Erythroblast (primary cell): ENCODE results near the gene NPTX1.

Experiments used
- DNase-seq, 2 experiments: peaks; one replicate each; lab custom pipeline; 2025; lab: John Stamatoyannopoulos, UW
- GATA1 ChIP-seq: IDR thresholded peaks from 2 replicates; pipeline ENCODE4 v1.6.1; 2011; ENCODE audit warnings: low read depth, mild to moderate bottlenecking, control low read depth, low read length, moderate library complexity
- POLR2A ChIP-seq: IDR thresholded peaks from 2 replicates; pipeline ENCODE4 v1.6.1; 2011; ENCODE audit warnings: mild to moderate bottlenecking, low read length

NPTX1 gene

GRCh38 chr17:80454557-80455335 is 21.7 kb downstream of the NPTX1 start:
- TF ChIP-seq GATA1 (no peak), POLR2A (peak; percentile 97)
- DNase-seq: peak; percentile 97

- no peak for DNase-seq
- no peak for TF ChIP-seq GATA1
Measured at GRCh38 chr17:80453998-80454556, 22.3 kb downstream of the NPTX1 start.

GRCh38 chr17:80453126-80453997 is 23.0 kb downstream of the NPTX1 start:
- DNase-seq: no peak

GRCh38 chr17:80452173-80452915 is 24.1 kb downstream of the NPTX1 start:
- no peak for DNase-seq
- TF ChIP-seq POLR2A (no peak), GATA1 (no peak)

More at GRCh38 chr17:80453126-80453997, 23.0 kb downstream of the NPTX1 start:
- TF ChIP-seq GATA1: no peak
- no peak for TF ChIP-seq POLR2A

- TF ChIP-seq POLR2A (no peak), GATA1 (no peak)
- DNase-seq: no peak
Measured at GRCh38 chr17:80451104-80451775, 25.2 kb downstream of the NPTX1 start.

GRCh38 chr17:80449930-80450576 is 26.4 kb downstream of the NPTX1 start:
- DNase-seq: no peak
- TF ChIP-seq POLR2A (no peak), GATA1 (no peak)

DNA sequence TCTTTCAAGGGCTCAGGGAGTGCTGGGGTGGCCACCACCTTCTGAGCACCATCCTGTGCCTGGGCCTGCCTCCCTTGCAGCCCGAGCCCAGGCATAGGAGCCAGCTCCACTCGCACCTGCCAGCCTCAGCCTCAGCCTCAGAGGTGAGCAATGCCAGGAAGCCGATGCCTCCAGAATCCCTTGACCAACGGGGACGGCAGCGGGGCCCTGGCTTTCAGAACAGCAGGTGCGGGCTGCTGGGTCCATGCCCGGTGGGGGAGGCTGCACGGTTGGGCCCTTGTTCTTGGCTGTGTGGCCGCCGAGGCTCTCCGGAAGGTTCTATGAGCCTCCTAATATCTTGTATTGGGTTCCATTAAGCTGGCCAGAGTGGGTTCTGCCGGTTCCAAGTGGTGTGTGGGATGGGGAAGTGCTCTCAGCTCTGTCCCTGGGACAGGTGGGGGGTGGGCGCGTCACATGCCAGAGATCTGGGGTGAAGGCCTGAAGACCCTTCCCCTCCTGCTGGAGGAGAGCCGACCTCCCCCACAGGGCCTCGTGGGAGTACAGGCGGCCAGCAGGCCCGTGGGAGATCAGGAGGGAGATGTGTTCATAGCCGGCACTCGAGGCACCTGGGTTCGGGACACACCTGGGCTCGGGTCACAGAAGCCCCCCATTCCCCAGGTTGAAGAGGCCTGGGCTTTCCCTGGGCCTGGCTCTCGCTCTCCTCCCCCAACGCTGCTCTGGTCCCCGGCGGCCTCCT is 27.0 kb downstream of the NPTX1 start:
- TF ChIP-seq GATA1: no peak
- no peak for TF ChIP-seq POLR2A
- no peak for DNase-seq

GRCh38 chr17:80447790-80448189 is 28.6 kb downstream of the NPTX1 start:
- no peak for TF ChIP-seq POLR2A
- no peak for TF ChIP-seq GATA1
- no peak for DNase-seq

DNA sequence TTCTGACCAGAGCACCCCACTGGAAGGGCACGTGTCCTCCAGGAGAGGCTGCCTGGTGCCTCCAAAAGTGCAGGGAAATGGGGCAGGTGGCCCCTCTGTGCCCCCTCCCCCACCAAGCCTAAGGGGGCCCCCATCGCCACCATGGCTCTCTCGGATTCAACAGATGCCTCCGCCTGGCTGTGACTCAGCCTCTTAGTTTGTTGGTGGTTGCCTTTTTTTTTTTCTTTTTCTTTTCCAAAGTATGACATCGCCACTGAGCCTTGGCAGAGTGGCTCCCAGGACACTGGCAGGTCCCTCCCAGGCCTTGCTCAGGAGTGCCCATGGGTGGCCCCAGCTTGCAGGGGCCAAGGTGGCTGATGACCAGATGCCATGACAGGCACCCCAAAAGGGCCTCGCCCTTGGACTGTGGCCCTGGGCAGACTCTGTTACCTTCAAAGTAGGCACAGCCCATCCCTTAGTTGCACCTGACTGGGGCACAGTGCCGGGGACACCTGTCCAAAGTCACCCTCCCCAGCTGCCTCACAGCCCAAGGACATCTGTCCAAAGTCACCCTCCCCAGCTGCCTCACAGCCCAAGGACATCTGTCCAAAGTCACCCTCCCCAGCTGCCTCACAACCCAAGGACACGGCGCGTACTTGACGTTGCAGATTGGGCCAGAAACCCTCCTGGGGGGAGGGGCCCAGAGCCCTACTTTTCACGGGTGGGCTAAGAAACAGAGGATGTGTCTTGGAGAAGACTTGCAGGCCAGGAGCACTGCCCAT is 29.6 kb downstream of the NPTX1 start:
- TF ChIP-seq GATA1: no peak
- no peak for TF ChIP-seq POLR2A
- DNase-seq: no peak

GRCh38 chr17:80445726-80446110 is 30.7 kb downstream of the NPTX1 start:
- no peak for DNase-seq
- no peak for TF ChIP-seq GATA1
- no peak for TF ChIP-seq POLR2A
